ENCODE data around the gene YJU2.

DNA sequence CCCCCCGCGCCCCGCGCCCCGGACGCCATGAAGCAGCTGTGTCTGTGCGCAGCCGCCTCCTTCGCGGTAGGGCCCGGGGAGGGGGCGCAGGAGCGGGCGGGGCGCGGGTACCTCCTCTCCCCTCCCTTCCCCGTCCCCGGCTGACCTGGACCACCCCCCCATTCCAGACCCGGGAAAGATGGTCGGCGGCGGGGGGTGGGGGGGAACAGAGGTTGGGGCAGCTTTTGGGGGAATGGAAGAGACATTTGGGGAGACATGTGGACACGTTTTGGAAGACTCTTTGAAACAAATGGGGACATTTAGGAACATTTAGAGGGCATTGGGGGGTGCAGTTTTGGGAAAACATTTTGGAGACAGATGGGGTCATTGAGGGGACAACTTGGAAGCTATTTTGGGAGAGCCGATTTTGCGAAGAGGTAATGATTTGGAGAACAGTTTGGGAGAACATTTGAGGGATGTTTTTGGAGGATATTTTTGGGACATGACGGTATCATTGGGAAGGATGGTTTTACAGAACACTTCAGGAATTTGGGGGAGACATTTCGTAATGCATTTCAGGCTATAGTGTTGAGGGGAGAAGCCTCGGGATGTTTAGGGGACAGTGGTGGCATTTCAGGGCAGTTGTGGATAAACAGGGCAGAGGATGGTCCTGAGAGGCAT, 48.3 kb upstream of the YJU2 start:
- TF ChIP-seq, protein P1, sequence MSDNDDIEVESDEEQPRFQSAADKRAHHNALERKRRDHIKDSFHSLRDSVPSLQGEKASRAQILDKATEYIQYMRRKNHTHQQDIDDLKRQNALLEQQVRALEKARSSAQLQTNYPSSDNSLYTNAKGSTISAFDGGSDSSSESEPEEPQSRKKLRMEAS (IDR thresholded peaks at IDR 0.05; ENCODE audit: low read depth), result no peak
- TF ChIP-seq, protein P2, sequence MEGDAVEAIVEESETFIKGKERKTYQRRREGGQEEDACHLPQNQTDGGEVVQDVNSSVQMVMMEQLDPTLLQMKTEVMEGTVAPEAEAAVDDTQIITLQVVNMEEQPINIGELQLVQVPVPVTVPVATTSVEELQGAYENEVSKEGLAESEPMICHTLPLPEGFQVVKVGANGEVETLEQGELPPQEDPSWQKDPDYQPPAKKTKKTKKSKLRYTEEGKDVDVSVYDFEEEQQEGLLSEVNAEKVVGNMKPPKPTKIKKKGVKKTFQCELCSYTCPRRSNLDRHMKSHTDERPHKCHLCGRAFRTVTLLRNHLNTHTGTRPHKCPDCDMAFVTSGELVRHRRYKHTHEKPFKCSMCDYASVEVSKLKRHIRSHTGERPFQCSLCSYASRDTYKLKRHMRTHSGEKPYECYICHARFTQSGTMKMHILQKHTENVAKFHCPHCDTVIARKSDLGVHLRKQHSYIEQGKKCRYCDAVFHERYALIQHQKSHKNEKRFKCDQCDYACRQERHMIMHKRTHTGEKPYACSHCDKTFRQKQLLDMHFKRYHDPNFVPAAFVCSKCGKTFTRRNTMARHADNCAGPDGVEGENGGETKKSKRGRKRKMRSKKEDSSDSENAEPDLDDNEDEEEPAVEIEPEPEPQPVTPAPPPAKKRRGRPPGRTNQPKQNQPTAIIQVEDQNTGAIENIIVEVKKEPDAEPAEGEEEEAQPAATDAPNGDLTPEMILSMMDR (IDR thresholded peaks at IDR 0.05), result no peak
- TF ChIP-seq EZH2phosphoT487 (IDR thresholded peaks at IDR 0.05; ENCODE audit: borderline replicate concordance, low read depth) (no peak), TAF1 (IDR thresholded peaks at IDR 0.05; ENCODE audit: borderline replicate concordance, low read depth, low read length) (no peak)

Data from SK-N-SH (cell line).